DMS 273 (cell line): ENCODE measurements around the gene ALX1.
"Not testable (repeated sequence)": the region's sequence is repeated elsewhere in the genome, so short reads cannot be mapped to it uniquely, and the experiment has no call there.

ENCODE experiments used
- DNase-seq: peaks from one replicate; lab custom pipeline; 2025; ENCODE audit not compliant: unreplicated experiment; lab: John Stamatoyannopoulos, UW

The ALX1 gene

GRCh38 chr12:85299053-85299452 is 19.0 kb downstream of the ALX1 start:
- DNase-seq: no peak

GRCh38 chr12:85301051-85301450 is 21.0 kb downstream of the ALX1 start:
- DNase-seq: no peak

- DNase-seq: no peak
Measured at GRCh38 chr12:85308374-85308773, 28.4 kb downstream of the ALX1 start.

- no peak for DNase-seq
Measured at GRCh38 chr12:85309125-85309566, 29.1 kb downstream of the ALX1 start.

- DNase-seq: no peak
Measured at GRCh38 chr12:85310025-85310424, 30.0 kb downstream of the ALX1 start.

GRCh38 chr12:85310456-85311076 is 30.5 kb downstream of the ALX1 start:
- DNase-seq: no peak

- DNase-seq: not testable (repeated sequence)
Measured at GRCh38 chr12:85317866-85318636, 38.0 kb downstream of the ALX1 start.

- DNase-seq: no peak
Measured at GRCh38 chr12:85322715-85323114, 42.7 kb downstream of the ALX1 start.

- no peak for DNase-seq
Measured at GRCh38 chr12:85325442-85325841, 45.4 kb downstream of the ALX1 start.

- DNase-seq: no peak
Measured at GRCh38 chr12:85329913-85330312, 49.9 kb downstream of the ALX1 start.

GRCh38 chr12:85348779-85349178 is 68.8 kb downstream of the ALX1 start:
- DNase-seq: no peak

- DNase-seq: no peak
Measured at GRCh38 chr12:85350356-85350755, 70.3 kb downstream of the ALX1 start.
